GM23338 (cell line): Measurements from ENCODE around the gene FYB2. TPM values are rescaled to one million over a fixed set of nuclear protein-coding genes. Genes with fewer than 3 reads are reported as not detected.

Experiments
- ATAC-seq: fragments of 200-7000 bp; cut with Tn5 transposase; 3 replicates; pipeline ENCODE4 v1.9.1; 2020
- DNase-seq: peaks from one replicate; pipeline ENCODE4 v3.0.0-alpha.2; 2015; ENCODE audit warnings: low spot score
- H2AFZ ChIP-seq: fragments of 200-600 bp; sonication (generic); 2 replicates; pipeline ENCODE4 v1.8.0; 2016; ENCODE audit warnings: antibody characterized with exemption, mild to moderate bottlenecking, moderate library complexity
- H3F3A ChIP-seq: fragments of 200-600 bp; sonication (generic); replicated peaks from 2 replicates; pipeline ENCODE4 v1.8.0; 2017; ENCODE audit warnings: antibody characterized with exemption, mixed run types, low read depth
- H3K27ac ChIP-seq: fragments of 200-600 bp; sonication (generic); 2 replicates; pipeline ENCODE4 v1.6.1; 2016; ENCODE audit warnings: low read depth
- H3K27me3 ChIP-seq: fragments of 200-600 bp; sonication (generic); 2 replicates; pipeline ENCODE4 v1.8.0; 2016; ENCODE audit warnings: mild to moderate bottlenecking, mixed run types, moderate library complexity; ENCODE audit not compliant: insufficient read depth
- H3K36me3 ChIP-seq: fragments of 200-600 bp; sonication (generic); 2 replicates; pipeline ENCODE4 v1.8.0; 2016; ENCODE audit warnings: mild to moderate bottlenecking; ENCODE audit not compliant: insufficient read depth
- H3K4me1 ChIP-seq: fragments of 200-600 bp; sonication (generic); 2 replicates; pipeline ENCODE4 v1.8.0; 2016; ENCODE audit warnings: mild to moderate bottlenecking, moderate library complexity; ENCODE audit not compliant: insufficient read depth
- H3K4me2 ChIP-seq: fragments of 200-600 bp; sonication (generic); 2 replicates; pipeline ENCODE4 v1.7.1; 2017; ENCODE audit warnings: mixed run types
- H3K4me3 ChIP-seq: fragments of 200-600 bp; sonication (generic); 2 replicates; pipeline ENCODE4 v1.6.1; 2016; ENCODE audit warnings: mixed run types
- H3K79me2 ChIP-seq: fragments of 200-600 bp; sonication (generic); replicated peaks from 2 replicates; pipeline ENCODE4 v1.8.0; 2017; ENCODE audit warnings: mild to moderate bottlenecking; ENCODE audit not compliant: insufficient read depth
- H3K9me2 ChIP-seq: fragments of 200-600 bp; sonication (generic); 2 replicates; pipeline ENCODE4 v1.8.0; 2017; ENCODE audit not compliant: insufficient read depth
- H4K20me1 ChIP-seq: fragments of 200-600 bp; sonication (generic); replicated peaks from 2 replicates; pipeline ENCODE4 v1.8.0; 2017; ENCODE audit warnings: mild to moderate bottlenecking; ENCODE audit not compliant: insufficient read depth
- H3K27ac Mint-ChIP-seq: 2 replicates; pipeline ENCODE4 v1.8.0; 2020; ENCODE audit warnings: inconsistent platforms, mild to moderate bottlenecking, moderate library complexity, mixed read lengths
- H3K27me3 Mint-ChIP-seq: 3 replicates; pipeline ENCODE4 v1.8.0; 2022; ENCODE audit warnings: low read depth, mild to moderate bottlenecking, moderate library complexity, mixed read lengths, inconsistent platforms; ENCODE audit not compliant: insufficient read depth, poor library complexity
- H3K36me3 Mint-ChIP-seq: 3 replicates; pipeline ENCODE4 v1.8.0; 2021; ENCODE audit warnings: low read depth, mild to moderate bottlenecking, inconsistent platforms, moderate library complexity, mixed read lengths
- H3K4me1 Mint-ChIP-seq: 3 replicates; pipeline ENCODE4 v1.8.0; 2020; ENCODE audit warnings: mild to moderate bottlenecking, inconsistent platforms, mixed read lengths
- H3K4me3 Mint-ChIP-seq: 3 replicates; pipeline ENCODE4 v1.8.0; 2021; ENCODE audit warnings: moderate library complexity, mild to moderate bottlenecking, inconsistent platforms, mixed read lengths
- H3K9me3 Mint-ChIP-seq: 3 replicates; pipeline ENCODE4 v1.8.0; 2020; ENCODE audit warnings: moderate library complexity, mild to moderate bottlenecking, inconsistent platforms, mixed read lengths
- CREB1 ChIP-seq: fragments of 250-450 bp; sonication (Bioruptor Pico); IDR thresholded peaks from 2 replicates; pipeline ENCODE4 v1.5.0; 2020; ENCODE audit warnings: low read depth, mild to moderate bottlenecking, moderate library complexity
- CTCF ChIP-seq, 2 experiments: fragments of 200-600 bp in 1 of 2; sonication (generic) in 1 of 2; conservative IDR thresholded peaks; 2 replicates each; pipeline versions ENCODE4 v1.5.1 to v1.6.1; 2016 to 2017; ENCODE audit warnings: antibody characterized with exemption in 2 of 2, low read depth in 2 of 2, mild to moderate bottlenecking in 2 of 2, moderate library complexity in 1 of 2
- EZH2 ChIP-seq: fragments of 200-600 bp; sonication (generic); IDR thresholded peaks from one replicate; pipeline ENCODE4 v1.8.0; 2017; ENCODE audit warnings: antibody characterized with exemption, mild to moderate bottlenecking, low read depth; ENCODE audit not compliant: unreplicated experiment
- EZH2phosphoT487 ChIP-seq: fragments of 200-600 bp; sonication (generic); IDR thresholded peaks from one replicate; pipeline ENCODE4 v1.8.1; 2018; ENCODE audit warnings: antibody characterized with exemption; ENCODE audit not compliant: unreplicated experiment
- JUNB ChIP-seq: IDR thresholded peaks from one replicate; pipeline ENCODE4 v1.6.1; 2016; ENCODE audit warnings: antibody characterized with exemption; ENCODE audit not compliant: unreplicated experiment
- NANOG ChIP-seq: IDR thresholded peaks from 2 replicates; pipeline ENCODE4 v1.6.1; 2016; ENCODE audit warnings: antibody characterized with exemption, borderline replicate concordance
- POLR2AphosphoS5 ChIP-seq: IDR thresholded peaks from 2 replicates; pipeline ENCODE4 v1.6.1; 2016; ENCODE audit warnings: antibody characterized with exemption, low read depth
- REST ChIP-seq: IDR thresholded peaks from one replicate; pipeline ENCODE4 v1.6.1; 2018; ENCODE audit warnings: antibody characterized with exemption; ENCODE audit not compliant: unreplicated experiment
- STAT1 ChIP-seq: IDR thresholded peaks from one replicate; pipeline ENCODE4 v1.6.1; 2016; ENCODE audit warnings: antibody characterized with exemption; ENCODE audit not compliant: unreplicated experiment
- ZNF114 ChIP-seq: fragments of 250-450 bp; sonication (Bioruptor Pico); IDR thresholded peaks from 2 replicates; pipeline ENCODE4 v1.5.0; 2020; ENCODE audit warnings: mild to moderate bottlenecking, moderate library complexity
- ZNF331 ChIP-seq: fragments of 250-450 bp; sonication (Bioruptor Pico); IDR thresholded peaks from 2 replicates; pipeline ENCODE4 v1.5.0; 2020; ENCODE audit warnings: low read depth, mild to moderate bottlenecking, moderate library complexity
- polyA plus RNA-seq: library from polyadenylated mRNA; unstranded; fragments of >200 nt; fragmentation: Nextera tagmentation; extraction: Ambion mirVana; gene quantifications from 2 replicates; pipeline ENCODE4 v1.2.1, GENCODE V29; 2016
- total RNA-seq: library from RNA; depleted of rRNA; stranded (reverse); fragments of >200 nt; shearing (Covaris generic); gene quantifications from 2 replicates; pipeline ENCODE4 v1.2.3, GENCODE V29; 2014
- TF ChIP-seq, protein P1 (sequence below): fragments of 250-450 bp; sonication (Bioruptor Pico); IDR thresholded peaks from 2 replicates; pipeline ENCODE4 v1.5.0; 2020; ENCODE audit warnings: mild to moderate bottlenecking, moderate library complexity
- TF ChIP-seq, protein P2 (sequence below): IDR thresholded peaks from 2 replicates; pipeline ENCODE4 v1.6.1; 2016; ENCODE audit warnings: antibody characterized with exemption

The FYB2 gene
- total and polyA plus RNA-seq, 2 experiments from 2014 or later: 0.39 TPM; not detected in 1

DNA sequence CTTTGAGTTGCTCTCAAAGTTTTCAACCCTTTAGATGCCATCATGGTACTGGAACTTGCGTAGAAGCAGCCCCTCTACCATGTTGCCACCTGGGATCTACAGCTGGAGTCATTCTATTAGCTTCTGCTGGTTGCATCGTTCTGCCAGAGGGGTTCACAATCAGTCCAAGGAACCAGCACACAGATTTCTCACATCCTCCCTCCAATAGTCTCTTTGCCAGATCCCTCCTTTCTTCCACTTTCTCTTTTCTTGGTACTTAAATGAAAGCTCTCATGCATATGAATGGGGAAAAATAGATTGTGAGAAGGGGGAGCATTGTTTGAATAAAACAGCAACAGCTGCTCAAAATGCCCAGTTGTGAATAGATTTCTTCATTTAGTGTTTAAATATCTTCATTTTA lies 31.2 kb upstream of the FYB2 start:
- Histone ChIP-seq H3F3A (no peaks in the 10 kb centered on the region), H3K79me2 (no peaks in the 10 kb centered on the region), H2AFZ (peak overlapping the region; percentile 66; the same call in 1 of the 2 replicates), H3K36me3 (no peaks in the 10 kb centered on the region), H3K27me3 (no peaks in the 10 kb centered on the region), H3K9me2 (peaks cover 15% of the 10 kb centered on the region), H4K20me1 (no peaks in the 10 kb centered on the region), H3K27ac (no peak overlapping the region), H3K4me1 (peaks cover 17% of the 10 kb centered on the region), H3K4me2 (no peak overlapping the region), H3K4me3 (no peak overlapping the region)
- no peak overlapping the region for H3K27ac Mint-ChIP-seq
- TF ChIP-seq JUNB (no peak), CTCF (conservative IDR thresholded peaks at IDR 0.05; ENCODE audit: low read depth in 2 of 2) (no peak), NANOG (no peak), EZH2 (no peak), STAT1 (no peak), POLR2AphosphoS5 (no peak), ZNF114 (CRISPR knock-in tag) (no peak), EZH2phosphoT487 (no peak), CREB1 (CRISPR knock-in tag) (no peak), REST (no peak), ZNF331 (CRISPR knock-in tag) (no peak)
- TF ChIP-seq, protein P1, sequence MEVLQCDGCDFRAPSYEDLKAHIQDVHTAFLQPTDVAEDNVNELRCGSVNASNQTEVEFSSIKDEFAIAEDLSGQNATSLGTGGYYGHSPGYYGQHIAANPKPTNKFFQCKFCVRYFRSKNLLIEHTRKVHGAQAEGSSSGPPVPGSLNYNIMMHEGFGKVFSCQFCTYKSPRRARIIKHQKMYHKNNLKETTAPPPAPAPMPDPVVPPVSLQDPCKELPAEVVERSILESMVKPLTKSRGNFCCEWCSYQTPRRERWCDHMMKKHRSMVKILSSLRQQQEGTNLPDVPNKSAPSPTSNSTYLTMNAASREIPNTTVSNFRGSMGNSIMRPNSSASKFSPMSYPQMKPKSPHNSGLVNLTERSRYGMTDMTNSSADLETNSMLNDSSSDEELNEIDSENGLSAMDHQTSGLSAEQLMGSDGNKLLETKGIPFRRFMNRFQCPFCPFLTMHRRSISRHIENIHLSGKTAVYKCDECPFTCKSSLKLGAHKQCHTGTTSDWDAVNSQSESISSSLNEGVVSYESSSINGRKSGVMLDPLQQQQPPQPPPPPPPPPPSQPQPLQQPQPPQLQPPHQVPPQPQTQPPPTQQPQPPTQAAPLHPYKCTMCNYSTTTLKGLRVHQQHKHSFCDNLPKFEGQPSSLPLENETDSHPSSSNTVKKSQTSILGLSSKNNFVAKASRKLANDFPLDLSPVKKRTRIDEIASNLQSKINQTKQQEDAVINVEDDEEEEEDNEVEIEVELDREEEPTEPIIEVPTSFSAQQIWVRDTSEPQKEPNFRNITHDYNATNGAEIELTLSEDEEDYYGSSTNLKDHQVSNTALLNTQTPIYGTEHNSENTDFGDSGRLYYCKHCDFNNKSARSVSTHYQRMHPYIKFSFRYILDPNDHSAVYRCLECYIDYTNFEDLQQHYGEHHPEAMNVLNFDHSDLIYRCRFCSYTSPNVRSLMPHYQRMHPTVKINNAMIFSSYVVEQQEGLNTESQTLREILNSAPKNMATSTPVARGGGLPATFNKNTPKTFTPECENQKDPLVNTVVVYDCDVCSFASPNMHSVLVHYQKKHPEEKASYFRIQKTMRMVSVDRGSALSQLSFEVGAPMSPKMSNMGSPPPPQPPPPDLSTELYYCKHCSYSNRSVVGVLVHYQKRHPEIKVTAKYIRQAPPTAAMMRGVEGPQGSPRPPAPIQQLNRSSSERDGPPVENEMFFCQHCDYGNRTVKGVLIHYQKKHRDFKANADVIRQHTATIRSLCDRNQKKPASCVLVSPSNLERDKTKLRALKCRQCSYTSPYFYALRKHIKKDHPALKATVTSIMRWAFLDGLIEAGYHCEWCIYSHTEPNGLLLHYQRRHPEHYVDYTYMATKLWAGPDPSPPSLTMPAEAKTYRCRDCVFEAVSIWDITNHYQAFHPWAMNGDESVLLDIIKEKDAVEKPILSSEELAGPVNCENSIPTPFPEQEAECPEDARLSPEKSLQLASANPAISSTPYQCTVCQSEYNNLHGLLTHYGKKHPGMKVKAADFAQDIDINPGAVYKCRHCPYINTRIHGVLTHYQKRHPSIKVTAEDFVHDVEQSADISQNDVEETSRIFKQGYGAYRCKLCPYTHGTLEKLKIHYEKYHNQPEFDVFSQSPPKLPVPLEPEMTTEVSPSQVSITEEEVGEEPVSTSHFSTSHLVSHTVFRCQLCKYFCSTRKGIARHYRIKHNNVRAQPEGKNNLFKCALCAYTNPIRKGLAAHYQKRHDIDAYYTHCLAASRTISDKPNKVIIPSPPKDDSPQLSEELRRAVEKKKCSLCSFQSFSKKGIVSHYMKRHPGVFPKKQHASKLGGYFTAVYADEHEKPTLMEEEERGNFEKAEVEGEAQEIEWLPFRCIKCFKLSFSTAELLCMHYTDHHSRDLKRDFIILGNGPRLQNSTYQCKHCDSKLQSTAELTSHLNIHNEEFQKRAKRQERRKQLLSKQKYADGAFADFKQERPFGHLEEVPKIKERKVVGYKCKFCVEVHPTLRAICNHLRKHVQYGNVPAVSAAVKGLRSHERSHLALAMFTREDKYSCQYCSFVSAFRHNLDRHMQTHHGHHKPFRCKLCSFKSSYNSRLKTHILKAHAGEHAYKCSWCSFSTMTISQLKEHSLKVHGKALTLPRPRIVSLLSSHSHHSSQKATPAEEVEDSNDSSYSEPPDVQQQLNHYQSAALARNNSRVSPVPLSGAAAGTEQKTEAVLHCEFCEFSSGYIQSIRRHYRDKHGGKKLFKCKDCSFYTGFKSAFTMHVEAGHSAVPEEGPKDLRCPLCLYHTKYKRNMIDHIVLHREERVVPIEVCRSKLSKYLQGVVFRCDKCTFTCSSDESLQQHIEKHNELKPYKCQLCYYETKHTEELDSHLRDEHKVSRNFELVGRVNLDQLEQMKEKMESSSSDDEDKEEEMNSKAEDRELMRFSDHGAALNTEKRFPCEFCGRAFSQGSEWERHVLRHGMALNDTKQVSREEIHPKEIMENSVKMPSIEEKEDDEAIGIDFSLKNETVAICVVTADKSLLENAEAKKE (CRISPR knock-in tag): no peak
- TF ChIP-seq, protein P2, sequence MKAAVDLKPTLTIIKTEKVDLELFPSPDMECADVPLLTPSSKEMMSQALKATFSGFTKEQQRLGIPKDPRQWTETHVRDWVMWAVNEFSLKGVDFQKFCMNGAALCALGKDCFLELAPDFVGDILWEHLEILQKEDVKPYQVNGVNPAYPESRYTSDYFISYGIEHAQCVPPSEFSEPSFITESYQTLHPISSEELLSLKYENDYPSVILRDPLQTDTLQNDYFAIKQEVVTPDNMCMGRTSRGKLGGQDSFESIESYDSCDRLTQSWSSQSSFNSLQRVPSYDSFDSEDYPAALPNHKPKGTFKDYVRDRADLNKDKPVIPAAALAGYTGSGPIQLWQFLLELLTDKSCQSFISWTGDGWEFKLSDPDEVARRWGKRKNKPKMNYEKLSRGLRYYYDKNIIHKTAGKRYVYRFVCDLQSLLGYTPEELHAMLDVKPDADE: no peak
- no peaks in the 10 kb centered on the region for H3K9me3 Mint-ChIP-seq
- H3K36me3 Mint-ChIP-seq: no peaks in the 10 kb centered on the region; the same call in 2 of the 3 replicates
- peaks cover 14% of the 10 kb centered on the region for H3K4me1 Mint-ChIP-seq
- DNase-seq (no peak), ATAC-seq (no peak)
- H3K4me3 Mint-ChIP-seq: no peak overlapping the region
- H3K27me3 Mint-ChIP-seq: no peaks in the 10 kb centered on the region
